Right atrium auricular region (tissue), 2 donors: Measurements from ENCODE around the gene GLRX2. TPM values are rescaled to one million over a fixed set of nuclear protein-coding genes. Genes with fewer than 3 reads are reported as not detected.
"Not testable (repeated sequence)": the region's sequence is repeated elsewhere in the genome, so short reads cannot be mapped to it uniquely, and the experiment has no call there.

ENCODE experiments used
- DNase-seq: peaks from one replicate; pipeline ENCODE4 v3.0.0-alpha.2; 2019; ENCODE audit warnings: low spot score
- H3K27ac ChIP-seq, 2 donors: fragments of 200-600 bp; sonication (generic); 1 replicate in 1 of 2; 2 replicates in 1 of 2; pipeline ENCODE4 v1.5.1; 2016 to 2019
- H3K27me3 ChIP-seq, 2 donors: fragments of 200-600 bp; sonication (generic); one replicate each; pipeline versions ENCODE4 v1.5.1 to v1.6.0; 2017 to 2019
- H3K36me3 ChIP-seq: fragments of 200-600 bp; sonication (generic); one replicate; pipeline ENCODE4 v1.5.1; 2016
- H3K4me1 ChIP-seq, 2 donors: fragments of 200-600 bp; sonication (generic); one replicate each; pipeline versions ENCODE4 v1.5.1 to v1.6.0; 2017 to 2019
- H3K4me3 ChIP-seq, 2 donors: fragments of 200-600 bp; sonication (generic); 1 replicate in 1 of 2; 2 replicates in 1 of 2; pipeline ENCODE4 v1.5.1; 2017 to 2019; ENCODE audit warnings: mild to moderate bottlenecking in 1 of 2, moderate library complexity in 1 of 2
- H3K9me3 ChIP-seq, 2 donors: fragments of 200-600 bp; sonication (generic); one replicate each; pipeline ENCODE4 v1.5.1; 2019
- microRNA counts, 2 donors: library from miRNA; unstranded; fragments of <30 nt; microRNA quantifications; one replicate each; lab custom pipeline; 2016 to 2017
- microRNA-seq, 2 donors: library from miRNA; unstranded; fragments of <30 nt; microRNA quantifications; one replicate each; pipeline ENCODE4, GENCODE V29; 2016 to 2017; ENCODE audit warnings: borderline number of aligned reads in 2 of 2, borderline replicate concordance in 1 of 2
- total RNA-seq, 2 donors: library from RNA; depleted of rRNA; stranded (reverse); fragments of >200 nt; gene quantifications; one replicate each; pipeline ENCODE4 v1.1.0, GENCODE V29; 2016
- TF ChIP-seq, protein P1 (sequence below), 2 donors: fragments of 200-600 bp; sonication (generic); IDR thresholded peaks; one replicate each; pipeline ENCODE4 v1.5.1; 2019; ENCODE audit warnings: antibody characterized with exemption in 2 of 2

The GLRX2 gene
- total RNA-seq, 2 donors from 2014 or later: 6.8 to 12.1 TPM

GRCh38 chr1:193054169-193054675 lies 51.0 kb downstream of the GLRX2 start:
- Histone ChIP-seq H3K4me3 (no peak overlapping the region), H3K36me3 (peaks cover 13% of the 10 kb centered on the region), H3K27ac (no peak overlapping the region), H3K4me1 (peaks cover 0 to 20% of the 10 kb centered on the region in 2 donors), H3K9me3 (no peaks in the 10 kb centered on the region), H3K27me3 (no peaks in the 10 kb centered on the region)
- no peak for DNase-seq
- TF ChIP-seq, protein P1, sequence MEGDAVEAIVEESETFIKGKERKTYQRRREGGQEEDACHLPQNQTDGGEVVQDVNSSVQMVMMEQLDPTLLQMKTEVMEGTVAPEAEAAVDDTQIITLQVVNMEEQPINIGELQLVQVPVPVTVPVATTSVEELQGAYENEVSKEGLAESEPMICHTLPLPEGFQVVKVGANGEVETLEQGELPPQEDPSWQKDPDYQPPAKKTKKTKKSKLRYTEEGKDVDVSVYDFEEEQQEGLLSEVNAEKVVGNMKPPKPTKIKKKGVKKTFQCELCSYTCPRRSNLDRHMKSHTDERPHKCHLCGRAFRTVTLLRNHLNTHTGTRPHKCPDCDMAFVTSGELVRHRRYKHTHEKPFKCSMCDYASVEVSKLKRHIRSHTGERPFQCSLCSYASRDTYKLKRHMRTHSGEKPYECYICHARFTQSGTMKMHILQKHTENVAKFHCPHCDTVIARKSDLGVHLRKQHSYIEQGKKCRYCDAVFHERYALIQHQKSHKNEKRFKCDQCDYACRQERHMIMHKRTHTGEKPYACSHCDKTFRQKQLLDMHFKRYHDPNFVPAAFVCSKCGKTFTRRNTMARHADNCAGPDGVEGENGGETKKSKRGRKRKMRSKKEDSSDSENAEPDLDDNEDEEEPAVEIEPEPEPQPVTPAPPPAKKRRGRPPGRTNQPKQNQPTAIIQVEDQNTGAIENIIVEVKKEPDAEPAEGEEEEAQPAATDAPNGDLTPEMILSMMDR (IDR thresholded peaks at IDR 0.05): no peak

DNA sequence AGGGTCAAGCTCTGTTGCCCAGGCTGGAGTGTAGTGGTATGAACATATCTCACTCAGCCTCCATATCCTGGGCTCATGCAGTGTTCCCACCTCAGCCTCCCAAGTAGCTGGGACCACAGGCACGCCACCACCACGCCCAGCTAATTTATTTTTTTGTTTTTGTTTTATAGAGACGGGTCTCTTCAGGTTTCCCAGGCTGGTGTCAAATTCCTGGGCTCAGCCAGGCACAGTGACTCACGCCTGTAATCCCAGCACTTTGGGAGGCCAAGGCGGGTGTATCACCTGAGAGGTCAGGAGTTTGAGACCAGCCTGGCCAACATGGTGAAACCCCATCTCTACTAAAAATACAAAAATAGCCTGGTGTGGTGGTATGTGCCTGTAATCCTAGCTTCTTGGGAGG lies 56.3 kb downstream of the GLRX2 start:
- DNase-seq, H3K9me3 ChIP-seq, H3K4me3 ChIP-seq, H3K4me1 ChIP-seq, H3K27me3 ChIP-seq, H3K27ac ChIP-seq: not testable (repeated sequence)
- H3K36me3 ChIP-seq: peaks cover 25% of the 10 kb centered on the region

MicroRNAs encoded within 50 kb of the gene (microRNA counts, 767-probe panel; counts per million panel counts)
- 0 to 31.0 counts per million in 2 donors for microRNA hsa-miR-1278 (lab: Ali Mortazavi, UCI)

Small RNAs within 50 kb of the gene (microRNA-seq; reads per million reads assigned to microRNA genes)
- gene MIR1278: 0 reads per million in 2 donors

Other genes starting within 250 kb of the GLRX2 start
- 10 to 100 TPM; 18.9 to 32.9 TPM for gene UCHL5, start 46.1 kb downstream of the GLRX2 start, total RNA-seq
- gene RO60, start 45.8 kb downstream of the GLRX2 start, total RNA-seq: 10 to 100 TPM; 58.9 to 64.4 TPM
- gene CDC73, start 16.6 kb upstream of the GLRX2 start, total RNA-seq: 10 to 100 TPM; 27.8 to 30.1 TPM
- 10 to 100 TPM; 27.9 to 51.7 TPM for gene B3GALT2, start 81.2 kb upstream of the GLRX2 start, total RNA-seq